H1 (cell line): ENCODE results near the gene KAT2A. TPM values are rescaled to one million over a fixed set of nuclear protein-coding genes. Genes with fewer than 3 reads are reported as not detected.

ENCODE experiments used
- CTCF ChIA-PET: fragments of 300-600 bp; sonication (Branson Sonifier 250); formaldehyde crosslinking; loops from one replicate; lab custom pipeline; 2021; ENCODE audit not compliant: partially characterized antibody; lab: Charles Lee
- POLR2A ChIA-PET: fragments of 300-600 bp; sonication (Branson Sonifier 250); formaldehyde crosslinking; loops from one replicate; lab custom pipeline; 2021; ENCODE audit warnings: inconsistent platforms; ENCODE audit not compliant: partially characterized antibody; lab: Charles Lee
- DNase-seq, 2 experiments: peaks; one replicate each; pipeline versions ENCODE4 v3.0.0 to v3.0.0-alpha.2; 2010 to 2022; ENCODE audit warnings: low spot score in 2 of 2, low read depth in 1 of 2, mixed read lengths in 1 of 2
- FAIRE-seq: peaks from 2 replicates; lab custom pipeline; 2011; peaks lifted over from hg19 to GRCh38; lab: Jason Lieb, UNC
- H2AFZ ChIP-seq: 2 replicates; pipeline ENCODE4 v1.8.1; 2012; ENCODE audit warnings: low read length, inconsistent platforms
- H2AK5ac ChIP-seq: 2 replicates; pipeline ENCODE4 v1.6.1; 2013; ENCODE audit warnings: low read depth, low read length
- H2BK120ac ChIP-seq: replicated peaks from 2 replicates; pipeline ENCODE3; 2013; ENCODE audit warnings: low read depth, low read length, inconsistent platforms
- H2BK12ac ChIP-seq: 2 replicates; pipeline ENCODE4 v1.6.1; 2013; ENCODE audit warnings: low read depth, low read length
- H2BK15ac ChIP-seq: 2 replicates; pipeline ENCODE4 v1.6.1; 2013; ENCODE audit warnings: low read length
- H2BK20ac ChIP-seq: 2 replicates; pipeline ENCODE4 v1.6.1; 2013; ENCODE audit warnings: low read length
- H2BK5ac ChIP-seq: 2 replicates; pipeline ENCODE4 v1.6.1; 2013; ENCODE audit warnings: low read depth, low read length
- H3K14ac ChIP-seq: 2 replicates; pipeline ENCODE4 v1.6.1; 2013; ENCODE audit warnings: inconsistent platforms; ENCODE audit not compliant: insufficient read length
- H3K18ac ChIP-seq: 2 replicates; pipeline ENCODE4 v1.6.1; 2013; ENCODE audit warnings: low read length; ENCODE audit errors: extremely low read depth
- H3K23ac ChIP-seq: 2 replicates; pipeline ENCODE4 v1.6.1; 2013; ENCODE audit warnings: inconsistent platforms; ENCODE audit not compliant: insufficient read length
- H3K23me2 ChIP-seq: 2 replicates; pipeline ENCODE4 v1.6.1; 2013; ENCODE audit warnings: low read depth, low read length
- H3K27ac ChIP-seq: 2 replicates; pipeline ENCODE4 v1.6.1; 2011; ENCODE audit warnings: low read depth, low read length, inconsistent platforms
- H3K27me3 ChIP-seq, 4 experiments: replicated peaks in 1 of 4; 1 replicate in 1 of 4; 2 replicates in 3 of 4; pipeline versions ENCODE4 v1.6.1 to v1.8.1; 2011 to 2013; ENCODE audit warnings: low read length in 3 of 4, mild to moderate bottlenecking in 3 of 4, inconsistent platforms in 2 of 4, mixed read lengths in 2 of 4, moderate library complexity in 1 of 4; ENCODE audit not compliant: control insufficient read depth in 3 of 4, insufficient read depth in 3 of 4; ENCODE audit errors: extremely low read depth in 1 of 4
- H3K36me3 ChIP-seq, 4 experiments: 2 replicates each; pipeline versions ENCODE4 v1.6.1 to v1.8.1; 2011 to 2013; ENCODE audit warnings: mild to moderate bottlenecking in 4 of 4, low read length in 3 of 4, moderate library complexity in 2 of 4, control low read depth in 1 of 4, inconsistent platforms in 1 of 4; ENCODE audit not compliant: insufficient read depth in 4 of 4, control insufficient read depth in 2 of 4
- H3K4ac ChIP-seq: replicated peaks from 2 replicates; pipeline ENCODE3; 2013; ENCODE audit warnings: low read length, low read depth, mixed read lengths, inconsistent platforms; ENCODE audit not compliant: insufficient read length
- H3K4me1 ChIP-seq, 4 experiments: replicated peaks in 1 of 4; 1 replicate in 1 of 4; 2 replicates in 3 of 4; pipeline versions ENCODE4 v1.6.1 to v1.8.1; 2011 to 2013; ENCODE audit warnings: low read length in 3 of 4, inconsistent platforms in 2 of 4, mixed read lengths in 1 of 4; ENCODE audit not compliant: insufficient read depth in 4 of 4, control insufficient read depth in 3 of 4
- H3K4me2 ChIP-seq, 2 experiments: 2 replicates each; pipeline versions ENCODE4 v1.6.1 to v1.8.1; 2011 to 2013; ENCODE audit warnings: low read depth in 2 of 2, low read length in 2 of 2, control low read depth in 1 of 2, inconsistent platforms in 1 of 2, mild to moderate bottlenecking in 1 of 2; ENCODE audit not compliant: insufficient read depth in 1 of 2
- H3K4me3 ChIP-seq, 4 experiments: fragments of 200-600, 300-600 bp in 1 of 4; sonication (generic), shearing (Covaris generic), sonication (Bioruptor Twin) in 1 of 4; 2 replicates each; pipeline versions ENCODE4 v1.5.1 to v1.8.1; 2011 to 2016; ENCODE audit warnings: low read length in 4 of 4, low read depth in 3 of 4, control low read depth in 2 of 4, inconsistent platforms in 2 of 4, mild to moderate bottlenecking in 2 of 4, mixed read lengths in 1 of 4, moderate library complexity in 1 of 4; ENCODE audit not compliant: insufficient read depth in 2 of 4; ENCODE audit errors: extremely low read depth in 1 of 4
- H3K56ac ChIP-seq: replicated peaks from 2 replicates; pipeline ENCODE3; 2013; ENCODE audit warnings: low read depth, mild to moderate bottlenecking, mixed read lengths, low read length, inconsistent platforms; ENCODE audit not compliant: insufficient read length
- H3K79me1 ChIP-seq: 2 replicates; pipeline ENCODE4 v1.6.1; 2013; ENCODE audit warnings: low read depth, low read length, control low read depth
- H3K79me2 ChIP-seq, 2 experiments: 2 replicates each; pipeline versions ENCODE4 v1.6.1 to v1.8.1; 2012 to 2013; ENCODE audit warnings: low read length in 2 of 2, mild to moderate bottlenecking in 2 of 2, inconsistent platforms in 1 of 2; ENCODE audit not compliant: insufficient read depth in 2 of 2, control insufficient read depth in 1 of 2
- H3K9ac ChIP-seq, 4 experiments: replicated peaks in 1 of 4; 1 replicate in 1 of 4; 2 replicates in 3 of 4; pipeline versions ENCODE4 v1.6.1 to v1.8.1; 2011 to 2013; ENCODE audit warnings: low read depth in 3 of 4, low read length in 3 of 4, control low read depth in 2 of 4, mild to moderate bottlenecking in 2 of 4, moderate library complexity in 2 of 4, inconsistent platforms in 1 of 4; ENCODE audit errors: extremely low read depth in 1 of 4
- H3K9me3 ChIP-seq, 2 experiments: 2 replicates each; pipeline versions ENCODE4 v1.6.1 to v1.8.1; 2012 to 2013; ENCODE audit warnings: mild to moderate bottlenecking in 2 of 2, moderate library complexity in 2 of 2, control low read depth in 1 of 2, inconsistent platforms in 1 of 2, low read depth in 1 of 2, low read length in 1 of 2, mixed read lengths in 1 of 2; ENCODE audit not compliant: insufficient read depth in 2 of 2
- H4K20me1 ChIP-seq, 2 experiments: replicated peaks in 1 of 2; 2 replicates each; pipeline versions ENCODE3 to v1.8.1; 2011 to 2013; ENCODE audit warnings: inconsistent platforms in 2 of 2, low read length in 2 of 2, mild to moderate bottlenecking in 1 of 2; ENCODE audit not compliant: insufficient read depth in 2 of 2, control insufficient read depth in 1 of 2
- H4K5ac ChIP-seq: 2 replicates; pipeline ENCODE4 v1.6.1; 2013; ENCODE audit warnings: low read length, low read depth, mixed read lengths, inconsistent platforms; ENCODE audit not compliant: insufficient read length
- H4K8ac ChIP-seq: 2 replicates; pipeline ENCODE4 v1.8.0; 2013; ENCODE audit warnings: mild to moderate bottlenecking, moderate library complexity, low read length, inconsistent platforms; ENCODE audit not compliant: insufficient read depth; ENCODE audit errors: extremely low read depth
- H4K91ac ChIP-seq: replicated peaks from 2 replicates; pipeline ENCODE3; 2013; ENCODE audit warnings: low read length, mixed read lengths, inconsistent platforms; ENCODE audit not compliant: insufficient read length
- ATF2 ChIP-seq: IDR thresholded peaks from 2 replicates; pipeline ENCODE4 v1.6.1; 2012; ENCODE audit warnings: low read length, inconsistent platforms
- CREB1 ChIP-seq: IDR thresholded peaks from 2 replicates; pipeline ENCODE4 v1.6.1; 2012; ENCODE audit warnings: inconsistent platforms
- GTF2F1 ChIP-seq: IDR thresholded peaks from 2 replicates; pipeline ENCODE4 v1.6.1; 2012; ENCODE audit warnings: low read depth, low read length, improper control_type of control experiment, borderline replicate concordance
- KDM4A ChIP-seq: IDR thresholded peaks from one replicate; pipeline ENCODE4 v1.7.1; 2012; ENCODE audit warnings: low read depth, mild to moderate bottlenecking, moderate library complexity, low read length, inconsistent platforms; ENCODE audit not compliant: severe bottlenecking
- NANOG ChIP-seq: IDR thresholded peaks from 2 replicates; pipeline ENCODE4 v1.6.1; 2011; ENCODE audit warnings: low read length, low read depth, mild to moderate bottlenecking, inconsistent platforms; ENCODE audit not compliant: insufficient read depth, poor library complexity, severe bottlenecking
- PHF8 ChIP-seq: fragments of 200-600 bp; sonication (generic); conservative IDR thresholded peaks from 2 replicates; pipeline ENCODE4 v1.7.1; 2012; ENCODE audit warnings: low read depth, mild to moderate bottlenecking, inconsistent platforms, low read length, moderate library complexity
- POLR2A ChIP-seq, 2 experiments: IDR thresholded peaks; 1 replicate in 1 of 2; 2 replicates in 1 of 2; pipeline ENCODE4 v1.6.1; 2011; ENCODE audit warnings: low read depth in 2 of 2, low read length in 2 of 2, mild to moderate bottlenecking in 2 of 2; ENCODE audit errors: control extremely low read depth in 1 of 2
- POU5F1 ChIP-seq: IDR thresholded peaks from 2 replicates; pipeline ENCODE4 v1.6.1; 2011; ENCODE audit warnings: low read depth, mild to moderate bottlenecking, low read length, moderate library complexity
- TCF12 ChIP-seq: IDR thresholded peaks from 2 replicates; pipeline ENCODE4 v1.6.1; 2011; ENCODE audit warnings: low read depth, mild to moderate bottlenecking, low read length
- WGBS, 2 experiments: shearing (Covaris generic) in 1 of 2; methylation state at CpG; one replicate each; pipeline versions ENCODE4 v1.1.6 to v1.1.7; 2013 to 2015; ENCODE audit warnings: low lambda C conversion rate in 2 of 2, mixed read lengths in 2 of 2, inconsistent platforms in 1 of 2, low coverage in 1 of 2, missing lambda C conversion rate in 1 of 2; ENCODE audit not compliant: insufficient replicate concordance in 2 of 2, insufficient coverage in 1 of 2, insufficient read length in 1 of 2; ENCODE audit errors: extremely low coverage in 1 of 2, missing lambda C conversion rate in 1 of 2; 5-methylcytosine and 5-hydroxymethylcytosine counted together
- polyA plus RNA-seq, 7 experiments: library from polyadenylated mRNA; depleted of rRNA in 3 of 7; stranded (reverse) in 5 of 7; unstranded in 2 of 7; fragments of >200 nt in 5 of 7; fragments of 200-250 nt in 2 of 7; gene quantifications; 1 replicate in 5 of 7; 2 replicates in 1 of 7; 4 replicates in 1 of 7; pipeline versions ENCODE4 v1.2.1 to v1.2.3, GENCODE V29; 2011 to 2013; ENCODE audit warnings: missing spikeins in 2 of 7, mixed read lengths in 2 of 7
- total RNA-seq: library from RNA; stranded (reverse); fragmentation: NEBNext Ultra II Directional; extraction: Animal tissue kit (Norgen Biotek cat#: 25700); gene quantifications from 2 replicates; pipeline ENCODE4 v1.2.1, GENCODE V29; 2021

Gene KAT2A
- total and polyA plus RNA-seq, 2 of the 8 experiments (the other 6 are each of a cell fraction or from before 2014, with no cell fraction given), result 34.2 to 40.1 TPM

GRCh38 chr17:42111871-42112551 lies 9.2 kb downstream of the KAT2A start:
- H3K4me1 ChIP-seq, result peaks cover 0 to 18% (median 10%) of the 10 kb centered on the region in 4 experiments; a peak in 6 of 7 replicates
- no peak overlapping the region for H4K5ac ChIP-seq
- H3K27me3 ChIP-seq, result no peaks in the 10 kb centered on the region
- no peak overlapping the region for H3K4me3 ChIP-seq
- peaks cover 2% of the 10 kb centered on the region; the same call in 1 of the 2 replicates for H3K23me2 ChIP-seq
- no peaks in the 10 kb centered on the region for H3K79me1 ChIP-seq
- 91% methylated on average over 11 of the region's 12 CpGs; no CpG with 5 or more reads in 1 of the 2 experiments for whole genome bisulfite sequencing, 2 experiments
- no peak overlapping the region for H3K4ac ChIP-seq
- ChIA-PET POLR2A (interaction anchor here (0.6 to 7.2 kb wide), 13 partner anchors 9 to 100 kb away, joined by 3 to 51 read pairs (median 3); partner anchors contain the start of genes DNAJC7, HSPB9, KAT2A and NKIRAS2), CTCF (interaction anchor here (1.1 to 39.4 kb wide), 7 partner anchors 8 to 149 kb away, joined by 3 to 1084 read pairs (median 8); partner anchors contain the start of genes DNAJC7, KAT2A, NKIRAS2 and ZNF385C)
- no peak overlapping the region for H3K4me2 ChIP-seq
- H2AFZ ChIP-seq, result no peak overlapping the region
- no peak overlapping the region for H3K27ac ChIP-seq
- peaks cover 0 to 6% (median 2%) of the 10 kb centered on the region in 4 experiments; a peak in 5 of 8 replicates for H3K36me3 ChIP-seq
- H2BK12ac ChIP-seq, result peak overlapping the region; percentile 17; the same call in 1 of the 2 replicates
- no peak overlapping the region for H2AK5ac ChIP-seq
- no peak overlapping the region for H3K14ac ChIP-seq
- H4K20me1 ChIP-seq, result peaks cover 0 to under 1% of the 10 kb centered on the region in 2 experiments
- no peak overlapping the region for H2BK120ac ChIP-seq
- H3K18ac ChIP-seq, result 0 out of 2 replicates have a peak overlapping the region, but pooled peaks have one; percentile 32
- TF ChIP-seq PHF8, result no peak
- no peak for TF ChIP-seq GTF2F1
- no peak for TF ChIP-seq NANOG
- TF ChIP-seq ATF2, result no peak
- TF ChIP-seq CREB1, result no peak
- no peak for TF ChIP-seq POU5F1
- TF ChIP-seq TCF12, result no peak
- no peak for TF ChIP-seq POLR2A (IDR thresholded peaks at IDR 0.05; ENCODE audit: control extremely low read depth in 1 of 2, low read depth in 2 of 2, low read length in 2 of 2)
- TF ChIP-seq KDM4A, result no peak
- no peak overlapping the region for H2BK5ac ChIP-seq
- no peak overlapping the region for H3K56ac ChIP-seq
- no peak overlapping the region for H3K9ac ChIP-seq
- DNase-seq, result no peak
- H3K79me2 ChIP-seq, result no peaks in the 10 kb centered on the region
- no peak overlapping the region for H4K91ac ChIP-seq
- H2BK15ac ChIP-seq, result 0 out of 2 replicates have a peak overlapping the region, but pooled peaks have one; percentile 72
- H2BK20ac ChIP-seq, result no peak overlapping the region
- FAIRE-seq, result no peak
- no peak overlapping the region for H3K23ac ChIP-seq
- no peak overlapping the region for H4K8ac ChIP-seq
- no peaks in the 10 kb centered on the region for H3K9me3 ChIP-seq
